IMR-90 (cell line): ENCODE data around the gene ZNF341. TPM values are rescaled to one million over a fixed set of nuclear protein-coding genes. Genes with fewer than 3 reads are reported as not detected.

Source experiments
- ATAC-seq: fragments of 200-7000 bp; cut with Tn5 transposase; 2 replicates; pipeline ENCODE4 v1.9.1; 2020; ENCODE audit warnings: low read depth, mild to moderate bottlenecking, moderate library complexity
- BruUV-seq: library from RNA; stranded (reverse); fragments of 400-500 nt; replicated peaks from 2 replicates; lab custom pipeline; 2021; lab: Mats Ljungman, UMichigan
- CTCF ChIA-PET: fragments of 300-600 bp; formaldehyde crosslinking; extraction: SDS; loops from one replicate; lab custom pipeline; 2021; ENCODE audit warnings: antibody characterized with exemption; lab: Yijun Ruan, JAX
- POLR2A ChIA-PET: fragments of 300-600 bp; sonication (Branson Sonifier 250); formaldehyde crosslinking; loops from one replicate; lab custom pipeline; 2022; ENCODE audit warnings: antibody characterized with exemption; ENCODE audit not compliant: unreplicated experiment; lab: Charles Lee
- DNase-seq: peaks from one replicate; pipeline ENCODE4 v3.0.0; 2013
- H2AFZ ChIP-seq: replicated peaks from 2 replicates; pipeline ENCODE3; 2013; ENCODE audit warnings: low read length, mild to moderate bottlenecking; ENCODE audit not compliant: poor library complexity
- H2AK5ac ChIP-seq: 2 replicates; pipeline ENCODE4 v1.6.1; 2013; ENCODE audit warnings: low read depth, low read length, inconsistent platforms
- H2AK9ac ChIP-seq: replicated peaks from 2 replicates; pipeline ENCODE3; 2013; ENCODE audit warnings: mild to moderate bottlenecking, low read depth, low read length, moderate library complexity; ENCODE audit not compliant: poor library complexity
- H2BK120ac ChIP-seq: 2 replicates; pipeline ENCODE4 v1.6.1; 2013; ENCODE audit warnings: low read depth, low read length, inconsistent platforms
- H2BK15ac ChIP-seq: 3 replicates; pipeline ENCODE4 v1.6.1; 2013; ENCODE audit warnings: low read depth, low read length, inconsistent platforms
- H2BK20ac ChIP-seq: 2 replicates; pipeline ENCODE4 v1.6.1; 2013; ENCODE audit warnings: low read depth, mild to moderate bottlenecking, inconsistent platforms, low read length, moderate library complexity
- H2BK5ac ChIP-seq: 2 replicates; pipeline ENCODE4 v1.6.1; 2013; ENCODE audit warnings: mild to moderate bottlenecking, low read depth, low read length, inconsistent platforms; ENCODE audit not compliant: poor library complexity, severe bottlenecking
- H3K14ac ChIP-seq: replicated peaks from 2 replicates; pipeline ENCODE4 v1.6.1; 2013; ENCODE audit warnings: low read depth, low read length, inconsistent platforms
- H3K18ac ChIP-seq: 2 replicates; pipeline ENCODE4 v1.6.1; 2013; ENCODE audit warnings: low read depth, low read length, control low read depth
- H3K23ac ChIP-seq: 2 replicates; pipeline ENCODE4 v1.6.1; 2013; ENCODE audit warnings: low read depth, low read length, inconsistent platforms
- H3K27ac ChIP-seq: 2 replicates; pipeline ENCODE4 v1.5.1; 2013; ENCODE audit warnings: mild to moderate bottlenecking, control low read depth, low read length; ENCODE audit not compliant: insufficient read depth
- H3K27me3 ChIP-seq: 2 replicates; pipeline ENCODE4 v1.6.1; 2013; ENCODE audit warnings: low read length; ENCODE audit not compliant: control insufficient read depth, insufficient read depth
- H3K36me3 ChIP-seq: 2 replicates; pipeline ENCODE4 v1.6.1; 2013; ENCODE audit warnings: low read length, mixed read lengths; ENCODE audit not compliant: control insufficient read depth, insufficient read depth
- H3K4ac ChIP-seq: 2 replicates; pipeline ENCODE4 v1.6.1; 2013; ENCODE audit warnings: low read depth, low read length, inconsistent platforms
- H3K4me1 ChIP-seq: 2 replicates; pipeline ENCODE4 v1.6.1; 2013; ENCODE audit warnings: low read length, mixed read lengths; ENCODE audit not compliant: control insufficient read depth, insufficient read depth
- H3K4me2 ChIP-seq: 2 replicates; pipeline ENCODE4 v1.6.1; 2013; ENCODE audit warnings: low read depth, mild to moderate bottlenecking, control low read depth, low read length, moderate library complexity
- H3K4me3 ChIP-seq: 2 replicates; pipeline ENCODE4 v1.5.1; 2013; ENCODE audit warnings: low read depth, mild to moderate bottlenecking, control low read depth, low read length, moderate library complexity; ENCODE audit not compliant: insufficient read depth
- H3K56ac ChIP-seq: 2 replicates; pipeline ENCODE4 v1.6.1; 2013; ENCODE audit warnings: low read length, inconsistent platforms; ENCODE audit not compliant: insufficient read depth; ENCODE audit errors: extremely low read depth
- H3K79me1 ChIP-seq, 2 experiments: 2 replicates each; pipeline ENCODE4 v1.6.1; 2013; ENCODE audit warnings: low read length in 2 of 2, inconsistent platforms in 1 of 2, low read depth in 1 of 2
- H3K9ac ChIP-seq: 2 replicates; pipeline ENCODE4 v1.6.1; 2013; ENCODE audit warnings: low read depth, low read length, control low read depth
- H3K9me1 ChIP-seq: 2 replicates; pipeline ENCODE4 v1.6.1; 2013; ENCODE audit warnings: low read length, inconsistent platforms; ENCODE audit not compliant: insufficient read depth
- H3K9me3 ChIP-seq: 2 replicates; pipeline ENCODE4 v1.6.1; 2013; ENCODE audit warnings: low read length; ENCODE audit not compliant: control insufficient read depth, insufficient read depth
- H4K20me1 ChIP-seq: 2 replicates; pipeline ENCODE4 v1.6.1; 2013; ENCODE audit warnings: low read length, inconsistent platforms; ENCODE audit not compliant: insufficient read depth
- H4K5ac ChIP-seq: 2 replicates; pipeline ENCODE4 v1.6.1; 2013; ENCODE audit warnings: mild to moderate bottlenecking, low read depth, low read length, control low read depth
- H4K8ac ChIP-seq, 2 experiments: 2 replicates each; pipeline ENCODE4 v1.6.1; 2013; ENCODE audit warnings: low read depth in 2 of 2, low read length in 2 of 2, control low read depth in 1 of 2, inconsistent platforms in 1 of 2
- H4K91ac ChIP-seq: 2 replicates; pipeline ENCODE4 v1.6.1; 2013; ENCODE audit warnings: low read depth, low read length, inconsistent platforms; ENCODE audit not compliant: insufficient read depth
- BHLHE40 ChIP-seq: fragments of 150-350 bp; IDR thresholded peaks from 2 replicates; pipeline ENCODE4 v1.6.1; 2016; ENCODE audit warnings: mild to moderate bottlenecking, low read depth, low read length
- CEBPB ChIP-seq: IDR thresholded peaks from 2 replicates; pipeline ENCODE4 v1.6.1; 2012; ENCODE audit warnings: low read depth, low read length, improper control_type of control experiment
- CHD1 ChIP-seq: IDR thresholded peaks from 2 replicates; pipeline ENCODE4 v1.6.1; 2012; ENCODE audit warnings: low read depth, low read length, improper control_type of control experiment
- CTCF ChIP-seq: conservative IDR thresholded peaks from 2 replicates; pipeline ENCODE4 v1.5.1; 2012; ENCODE audit warnings: mild to moderate bottlenecking, low read depth, low read length, improper control_type of control experiment
- ELK1 ChIP-seq: fragments of 150-350 bp; IDR thresholded peaks from 2 replicates; pipeline ENCODE4 v1.6.1; 2016; ENCODE audit warnings: low read depth, mild to moderate bottlenecking, low read length, moderate library complexity, borderline replicate concordance
- FOS ChIP-seq: fragments of 150-350 bp; IDR thresholded peaks from 2 replicates; pipeline ENCODE4 v1.6.1; 2016; ENCODE audit warnings: low read depth, low read length
- MAFK ChIP-seq: IDR thresholded peaks from 2 replicates; pipeline ENCODE4 v1.6.1; 2012; ENCODE audit warnings: low read depth, low read length, improper control_type of control experiment
- MAZ ChIP-seq: IDR thresholded peaks from 2 replicates; pipeline ENCODE4 v1.6.1; 2012; ENCODE audit warnings: low read depth, mild to moderate bottlenecking, low read length, improper control_type of control experiment, moderate library complexity, borderline replicate concordance
- MXI1 ChIP-seq: IDR thresholded peaks from 2 replicates; pipeline ENCODE4 v1.6.1; 2012; ENCODE audit warnings: low read depth, mild to moderate bottlenecking, low read length, moderate library complexity, borderline replicate concordance
- NFE2L2 ChIP-seq: fragments of 150-350 bp; IDR thresholded peaks from 2 replicates; pipeline ENCODE4 v1.6.1; 2016; ENCODE audit warnings: low read depth, mild to moderate bottlenecking, low read length
- POLR2A ChIP-seq: IDR thresholded peaks from 2 replicates; pipeline ENCODE4 v1.6.1; 2012; ENCODE audit warnings: mild to moderate bottlenecking, low read depth, low read length
- RAD21 ChIP-seq: IDR thresholded peaks from 2 replicates; pipeline ENCODE4 v1.6.1; 2012; ENCODE audit warnings: low read length, improper control_type of control experiment
- RCOR1 ChIP-seq: IDR thresholded peaks from 2 replicates; pipeline ENCODE4 v1.6.1; 2012; ENCODE audit warnings: mild to moderate bottlenecking, low read length, improper control_type of control experiment; ENCODE audit not compliant: insufficient replicate concordance
- RFX5 ChIP-seq: IDR thresholded peaks from 2 replicates; pipeline ENCODE4 v1.8.0; 2012; ENCODE audit warnings: low read depth, mild to moderate bottlenecking, low read length, moderate library complexity
- SMC3 ChIP-seq: fragments of 150-350 bp; IDR thresholded peaks from 2 replicates; pipeline ENCODE4 v1.6.1; 2016; ENCODE audit warnings: low read depth, mild to moderate bottlenecking, antibody characterized with exemption, low read length, moderate library complexity
- USF2 ChIP-seq: fragments of 150-350 bp; IDR thresholded peaks from 2 replicates; pipeline ENCODE4 v1.6.1; 2017; ENCODE audit warnings: mild to moderate bottlenecking, antibody characterized with exemption, low read length, low read depth
- WGBS, 2 experiments: methylation state at CpG; one replicate each; pipeline versions ENCODE4 v1.1.5 to v1.1.7; 2013; ENCODE audit warnings: missing lambda C conversion rate in 2 of 2; ENCODE audit not compliant: insufficient read length in 1 of 2; ENCODE audit errors: extremely low coverage in 2 of 2; 5-methylcytosine and 5-hydroxymethylcytosine counted together
- dilution Hi-C: fragments of 300-500 bp; cut with HindIII; formaldehyde crosslinking; loops from one replicate; pipeline ENCODE4 v1.14.3; 2018; ENCODE audit warnings: low sequenced_read_pairs; ENCODE audit not compliant: unreplicated experiment
- in situ Hi-C: fragments of 300-500 bp; cut with MboI; formaldehyde crosslinking; loops from 3 replicates; pipeline ENCODE4 v1.14.3; 2019; ENCODE audit warnings: low sequenced_read_pairs, inconsistent platforms, mixed read lengths
- intact Hi-C: fragments of 100-400 bp; cut with micrococcal nuclease; formaldehyde crosslinking; loops from 2 replicates; pipeline ENCODE4 v1.10.0; 2022
- polyA plus RNA-seq, 3 experiments: library from polyadenylated mRNA; depleted of rRNA; stranded (reverse); fragments of >200 nt; gene quantifications; 2 replicates each; pipeline ENCODE4 v1.2.3, GENCODE V29; 2012; ENCODE audit warnings: low replicate concordance in 1 of 3
- total RNA-seq: library from RNA; depleted of rRNA; stranded (reverse); fragments of >200 nt; gene quantifications from 2 replicates; pipeline ENCODE4 v1.2.3, GENCODE V29; 2012

The ZNF341 gene
- total and polyA plus RNA-seq, 2 of the 4 experiments (the other 2 are of a cell fraction) = 1.1 to 3.4 TPM

GRCh38 chr20:33713865-33714367 is 17.9 kb upstream of the ZNF341 start:
- no peak overlapping the region for H4K5ac ChIP-seq
- no peak overlapping the region for H2BK15ac ChIP-seq
- H3K36me3 ChIP-seq = peaks cover 5% of the 10 kb centered on the region; the same call in 1 of the 2 replicates
- BruUV-seq = no TSS peak
- dilution Hi-C loops (no loop called here), in situ Hi-C loops (no loop called here), intact Hi-C loops (no loop called here)
- H3K4me1 ChIP-seq = no peaks in the 10 kb centered on the region
- peaks cover 10% of the 10 kb centered on the region; the same call in 1 of the 2 replicates for H3K9me1 ChIP-seq
- no peak overlapping the region for H3K56ac ChIP-seq
- no peak overlapping the region for H2BK5ac ChIP-seq
- ChIA-PET CTCF (interaction anchor here (0.6 kb wide), 1 partner anchor 1394 kb away, joined by 7 read pairs; no protein-coding TSS in a partner anchor), POLR2A (no interaction called here)
- no peak overlapping the region for H3K4ac ChIP-seq
- no peak overlapping the region for H3K14ac ChIP-seq
- no peaks in the 10 kb centered on the region for H3K9me3 ChIP-seq
- 100% methylated on average over 1 of the region's 10 CpGs; no CpG with 5 or more reads in 1 of the 2 experiments for WGBS, 2 experiments
- no peak for ATAC-seq
- H3K9ac ChIP-seq = no peak overlapping the region
- no peaks in the 10 kb centered on the region for H4K20me1 ChIP-seq
- H3K23ac ChIP-seq = no peak overlapping the region
- no peak for TF ChIP-seq SMC3
- TF ChIP-seq RCOR1 = no peak
- TF ChIP-seq MAZ = no peak
- TF ChIP-seq ELK1 = no peak
- TF ChIP-seq POLR2A = no peak
- TF ChIP-seq RAD21 = no peak
- TF ChIP-seq NFE2L2 = no peak
- TF ChIP-seq CHD1 = no peak
- no peak for TF ChIP-seq BHLHE40
- TF ChIP-seq MXI1 = no peak
- no peak for TF ChIP-seq USF2
- TF ChIP-seq RFX5 = no peak
- no peak for TF ChIP-seq MAFK
- TF ChIP-seq CTCF = no peak
- TF ChIP-seq CEBPB = no peak
- no peak for TF ChIP-seq FOS
- H3K27ac ChIP-seq = no peak overlapping the region
- no peak overlapping the region for H3K18ac ChIP-seq
- no peaks in the 10 kb centered on the region for H3K27me3 ChIP-seq
- no peak overlapping the region for H3K4me2 ChIP-seq
- no peak overlapping the region for H2AFZ ChIP-seq
- H3K79me1 ChIP-seq = peaks cover 0 to 2% of the 10 kb centered on the region in 2 experiments; a peak in 1 of 4 replicates
- no peak overlapping the region for H2BK120ac ChIP-seq
- H4K91ac ChIP-seq = no peak overlapping the region
- no peak overlapping the region for H2AK9ac ChIP-seq
- no peak for DNase-seq
- H2BK20ac ChIP-seq = no peak overlapping the region
- no peak overlapping the region for H2AK5ac ChIP-seq
- no peak overlapping the region for H3K4me3 ChIP-seq
- H4K8ac ChIP-seq = no peak overlapping the region
